ENCODE data around the gene POTEF. TPM values are rescaled to one million over a fixed set of nuclear protein-coding genes. Genes with fewer than 3 reads are reported as not detected.

Gene POTEF
- under 0.01 TPM in 1 of 2 replicates, not detected in the other for total RNA-seq

DNA sequence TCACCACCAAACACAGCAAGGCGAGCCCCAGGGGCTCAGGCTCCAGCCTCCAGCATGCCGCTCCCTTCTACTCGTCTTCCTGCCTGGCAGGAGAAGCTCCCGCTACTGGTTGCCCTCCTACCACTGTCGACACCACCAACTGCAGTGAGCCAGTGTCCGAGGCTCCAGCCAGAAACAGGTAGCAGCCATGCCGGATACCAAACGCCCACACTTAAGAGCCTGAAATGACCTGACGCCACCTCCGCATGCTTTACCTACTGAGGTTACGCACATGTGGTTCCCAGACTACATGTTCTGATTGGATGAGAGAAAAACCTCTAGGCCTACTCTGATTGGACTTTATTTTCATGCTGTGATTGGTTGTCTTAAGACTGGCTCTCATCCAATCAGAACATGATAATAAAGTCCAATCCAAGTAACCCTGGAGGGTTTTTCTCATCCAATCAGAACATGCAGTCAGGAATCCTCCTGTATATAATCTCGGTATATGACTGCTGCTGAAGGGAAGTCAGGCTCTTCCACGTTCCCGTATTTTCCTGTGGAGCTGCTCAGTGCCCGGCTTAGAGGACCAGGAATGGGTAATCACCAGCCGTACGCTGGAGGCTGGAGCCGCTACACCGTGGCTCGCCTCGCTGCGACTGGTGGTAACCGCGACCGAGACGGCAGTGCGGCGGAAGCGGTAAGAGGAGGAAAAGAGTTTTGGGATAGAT lies at the start of gene POTEF:
Gene POTEF, minus strand, starts transcription at position 103 of the 710 bp plus-strand sequence. CDS start 8,707 bp downstream, outside the sequence.

GRCh38 chr2:130145006-130145414 lies 16.0 kb upstream of the POTEF start, which contains the start of gene CCDC74B:
Gene CCDC74B, minus strand, starts transcription at chr2:130145112. Its CDS starts 116 bp downstream, at chr2:130144996.

Other genes with a start within 250 kb of the POTEF start
- not detected in 2 replicates for gene RAB6C, start 149.6 kb downstream of the POTEF start, total RNA-seq
- gene CCDC74B, start 15.9 kb upstream of the POTEF start, total RNA-seq = 0.93 and 1.8 TPM in 2 replicates
- gene SMPD4, start 52.4 kb upstream of the POTEF start, total RNA-seq = 56.7 and 61.7 TPM in 2 replicates
- gene MZT2B, start 53.0 kb upstream of the POTEF start, total RNA-seq = 192 and 220 TPM in 2 replicates
- gene TUBA3E, start 69.2 kb upstream of the POTEF start, total RNA-seq = not detected in 2 replicates
- gene IMP4, start 213.7 kb upstream of the POTEF start, total RNA-seq = 114 TPM in 2 replicates
- gene PTPN18, start 226.8 kb upstream of the POTEF start, total RNA-seq = 20.4 and 26.6 TPM in 2 replicates

Data from mammary microvascular endothelial cell (primary cell).